ENCODE measurements around the gene EGR4.

Gene EGR4

GRCh38 chr2:73244580-73244979 is 48.8 kb downstream of the EGR4 start:
- FAIRE-seq = no peak

- no peak for FAIRE-seq
These were observed 49.3 kb downstream of the EGR4 start for GRCh38 chr2:73243884-73244570.
